Measurements from ENCODE around the gene CHAC1. TPM values are rescaled to one million over a fixed set of nuclear protein-coding genes. Genes with fewer than 3 reads are reported as not detected.

The CHAC1 gene
- polyA plus RNA-seq, 3 donors, result 2.5 to 3.9 (median 3.4) TPM

- DNase-seq (ENCODE audit: low read depth in 3 of 3, low spot score in 2 of 3), result no peak
Measured at GRCh38 chr15:40981186-40981585, 27.9 kb downstream of the CHAC1 start.

- DNase-seq (ENCODE audit: low read depth in 3 of 3, low spot score in 2 of 3), result no peak
Measured at GRCh38 chr15:40982855-40983254, 29.6 kb downstream of the CHAC1 start.

DNA sequence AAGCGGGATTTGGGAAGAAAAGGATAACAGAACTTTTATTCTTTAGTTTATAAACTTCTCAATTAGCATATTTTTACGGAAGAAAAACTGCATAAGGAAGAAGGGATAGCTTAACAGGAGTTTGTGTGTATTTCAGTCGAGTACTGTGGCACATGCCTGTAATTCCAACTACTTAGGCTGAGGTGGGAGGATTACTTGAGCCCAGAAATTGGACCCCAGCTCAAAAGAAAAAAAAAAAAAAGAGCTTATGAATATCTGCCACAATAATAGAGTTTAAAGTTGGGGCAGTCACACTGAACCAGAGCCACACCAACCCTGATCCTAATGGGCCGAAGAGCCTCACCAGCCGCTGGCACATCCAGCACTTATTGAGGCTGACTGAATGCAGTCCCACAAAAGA lies 31.1 kb downstream of the CHAC1 start:
- DNase-seq (ENCODE audit: low read depth in 3 of 3, low spot score in 2 of 3), result no peak

- no peak for DNase-seq (ENCODE audit: low read depth in 3 of 3, low spot score in 2 of 3)
Measured at GRCh38 chr15:40984964-40985363, 31.7 kb downstream of the CHAC1 start.

GRCh38 chr15:40985541-40986330 lies 32.5 kb downstream of the CHAC1 start:
- no peak for DNase-seq (ENCODE audit: low read depth in 3 of 3, low spot score in 2 of 3)

DNA sequence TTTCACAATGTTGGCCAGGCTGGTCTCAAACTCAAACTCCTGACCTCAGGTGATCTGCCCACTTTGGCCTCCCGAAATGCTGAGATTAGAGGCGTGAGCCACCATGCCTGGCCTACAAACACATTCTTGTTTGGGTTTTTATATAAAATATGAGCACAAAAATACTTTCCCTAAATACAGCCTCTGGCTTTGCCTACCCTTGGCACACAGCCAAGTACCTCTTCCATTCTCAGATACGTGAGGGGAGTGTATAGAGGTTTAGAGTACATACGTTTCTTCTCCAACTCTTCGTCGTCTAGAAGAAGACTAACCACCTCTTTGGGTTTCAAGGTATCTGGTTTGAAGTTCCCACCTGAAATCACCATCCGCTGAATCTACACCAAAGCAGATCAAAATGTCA lies 33.5 kb downstream of the CHAC1 start:
- DNase-seq (ENCODE audit: low read depth in 3 of 3, low spot score in 2 of 3), result no peak

GRCh38 chr15:40988156-40988555 lies 34.9 kb downstream of the CHAC1 start:
- DNase-seq (ENCODE audit: low read depth in 3 of 3, low spot score in 2 of 3), result no peak

- DNase-seq (ENCODE audit: low read depth in 3 of 3, low spot score in 2 of 3), result no peak
Measured at GRCh38 chr15:40990080-40990479, 36.8 kb downstream of the CHAC1 start.

DNA sequence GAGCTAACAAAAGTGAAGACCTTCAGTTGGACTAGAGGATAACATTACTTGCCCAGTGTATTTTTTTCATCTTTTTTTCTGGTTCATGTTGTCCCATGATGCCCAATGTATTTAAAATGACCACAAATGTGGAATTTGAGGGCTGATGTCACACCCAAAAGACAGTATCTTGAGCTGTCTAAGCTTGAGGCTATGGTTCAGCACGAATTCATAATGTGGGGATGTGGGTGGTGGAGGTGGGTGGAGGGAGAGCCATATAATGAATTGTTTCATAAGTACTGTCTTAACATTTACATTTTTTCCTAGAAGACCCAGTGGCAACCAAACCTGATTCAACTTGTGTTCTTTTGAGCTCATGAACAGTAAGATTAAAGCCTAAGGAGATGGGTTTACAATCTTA lies 37.5 kb downstream of the CHAC1 start:
- DNase-seq (ENCODE audit: low read depth in 3 of 3, low spot score in 2 of 3), result no peak

DNA sequence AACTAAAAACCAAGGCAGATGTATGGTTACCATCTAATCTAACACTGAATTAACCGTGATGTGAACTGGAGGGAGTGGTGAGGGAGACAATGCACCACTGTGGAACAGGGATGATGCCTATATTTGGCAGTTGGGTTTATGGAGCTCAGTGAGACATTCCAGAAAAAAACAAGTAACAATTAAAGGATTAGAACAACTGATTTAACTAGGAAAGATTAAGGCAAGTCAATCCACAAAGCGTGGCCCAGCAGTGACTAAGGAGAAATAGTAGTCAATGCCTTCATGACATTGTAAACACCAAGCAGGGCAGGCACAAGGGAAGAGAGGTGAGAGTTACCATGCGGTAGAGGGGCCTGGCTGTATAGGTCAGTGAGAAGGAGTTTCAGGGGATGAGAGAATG lies 38.1 kb downstream of the CHAC1 start:
- no peak for DNase-seq (ENCODE audit: low read depth in 3 of 3, low spot score in 2 of 3)

GRCh38 chr15:40992241-40992741 lies 39.0 kb downstream of the CHAC1 start:
- DNase-seq (ENCODE audit: low read depth in 3 of 3, low spot score in 2 of 3), result peak; percentile 52 to 60 (median 53)

- DNase-seq (ENCODE audit: low read depth in 3 of 3, low spot score in 2 of 3), result no peak
Measured at GRCh38 chr15:40992825-40993224, 39.6 kb downstream of the CHAC1 start.

GRCh38 chr15:40995656-40996055 lies 42.4 kb downstream of the CHAC1 start:
- no peak for DNase-seq (ENCODE audit: low read depth in 3 of 3, low spot score in 2 of 3)

DNA sequence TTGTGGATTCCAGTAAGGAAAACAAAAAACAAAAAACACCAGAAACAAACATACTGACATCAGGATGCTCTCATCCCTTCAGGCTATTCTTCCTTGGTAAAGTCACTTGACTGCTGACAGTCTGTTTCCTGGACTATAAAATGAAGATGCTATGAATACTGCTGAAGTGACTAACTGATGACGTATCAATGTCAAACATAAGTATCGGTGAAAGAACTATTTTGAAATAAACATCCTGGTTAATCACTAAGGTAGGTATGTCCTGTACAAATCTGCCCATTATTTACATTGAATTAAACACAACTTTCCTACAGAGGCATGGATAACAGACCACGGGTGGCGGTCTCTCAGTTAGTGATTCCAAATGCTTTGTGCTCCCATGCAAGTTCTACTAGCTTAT lies 45.9 kb downstream of the CHAC1 start:
- DNase-seq (ENCODE audit: low read depth in 3 of 3, low spot score in 2 of 3), result no peak

DNA sequence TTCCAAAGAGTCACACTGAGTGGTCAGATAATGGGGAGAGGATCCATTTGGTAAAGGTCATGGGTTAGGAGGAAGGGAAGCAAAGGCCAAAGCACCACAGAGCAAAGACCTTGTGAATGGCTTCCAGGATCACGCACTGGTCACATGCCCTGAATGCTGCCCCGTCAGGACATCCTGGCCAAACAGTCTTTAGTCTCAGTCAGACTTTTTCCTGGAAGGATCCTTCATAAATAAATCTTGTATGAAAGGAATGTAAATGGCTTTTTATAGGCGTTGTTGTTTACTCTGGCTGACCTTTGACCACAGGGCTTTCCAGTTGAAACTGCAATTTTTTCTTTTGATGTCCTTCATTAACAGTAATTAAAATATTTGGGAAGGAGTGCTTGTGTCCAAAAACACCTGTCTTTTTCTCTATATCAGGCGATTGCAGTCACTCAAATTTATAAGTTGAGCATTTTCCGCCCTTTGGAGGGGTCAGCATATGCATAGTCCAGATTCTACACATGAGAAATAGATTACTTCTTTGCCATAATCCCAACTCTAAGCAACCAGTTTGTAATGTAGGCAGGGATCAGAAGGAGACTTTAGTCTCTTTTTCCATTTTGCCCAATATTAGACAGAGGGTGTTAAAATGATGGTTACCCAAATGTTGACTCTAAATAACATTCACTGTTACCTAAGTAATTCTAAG lies 48.4 kb downstream of the CHAC1 start:
- DNase-seq (ENCODE audit: low read depth in 3 of 3, low spot score in 2 of 3), result no peak

- no peak for DNase-seq (ENCODE audit: low read depth in 3 of 3, low spot score in 2 of 3)
Measured at GRCh38 chr15:41004490-41004889, 51.2 kb downstream of the CHAC1 start.

Other genes starting within 250 kb of the CHAC1 start
- 10 to 100 TPM; 35.4 to 39.2 (median 38.7) TPM for gene RMDN3, start 198.2 kb upstream of the CHAC1 start, polyA plus RNA-seq (ENCODE audit: insufficient read length in 3 of 3)
- gene GCHFR, start 189.4 kb upstream of the CHAC1 start, polyA plus RNA-seq (ENCODE audit: insufficient read length in 3 of 3), result 10 to 100 TPM; 31.9 to 44.8 (median 36.3) TPM
- 1 to 10 TPM; 1.7 to 1.9 (median 1.9) TPM for gene C15orf62, start 183.5 kb upstream of the CHAC1 start, polyA plus RNA-seq (ENCODE audit: insufficient read length in 3 of 3)
- 10 to 100 TPM; 25.7 to 27.9 (median 26.0) TPM for gene ZFYVE19, start 146.4 kb upstream of the CHAC1 start, polyA plus RNA-seq (ENCODE audit: insufficient read length in 3 of 3)
- gene DNAJC17, start 146.0 kb upstream of the CHAC1 start, polyA plus RNA-seq (ENCODE audit: insufficient read length in 3 of 3), result 10 to 100 TPM; 38.1 to 40.6 (median 38.5) TPM
- gene PPP1R14D, start 124.8 kb upstream of the CHAC1 start, polyA plus RNA-seq (ENCODE audit: insufficient read length in 3 of 3), result under 1 TPM; 0.22 to 0.47 (median 0.42) TPM
- gene SPINT1, start 109.4 kb upstream of the CHAC1 start, polyA plus RNA-seq (ENCODE audit: insufficient read length in 3 of 3), result 10 to 100 TPM; 60.3 to 71.1 (median 70.0) TPM
- gene RHOV, start 79.2 kb upstream of the CHAC1 start, polyA plus RNA-seq (ENCODE audit: insufficient read length in 3 of 3), result 1 to 10 TPM; 1.4 to 1.7 (median 1.4) TPM
- 10 to 100 TPM; 15.9 to 17.7 (median 16.3) TPM for gene VPS18, start 59.0 kb upstream of the CHAC1 start, polyA plus RNA-seq (ENCODE audit: insufficient read length in 3 of 3)
- 1 to 10 TPM; 6.6 to 9.1 (median 8.5) TPM for gene DLL4, start 24.1 kb upstream of the CHAC1 start, polyA plus RNA-seq (ENCODE audit: insufficient read length in 3 of 3)
- 10 to 100 TPM; 23.4 to 25.8 (median 23.5) TPM for gene INO80, start 162.8 kb downstream of the CHAC1 start, polyA plus RNA-seq (ENCODE audit: insufficient read length in 3 of 3)